ENCODE measurements around the gene LHFPL2.
"Not testable (repeated sequence)": the region's sequence is repeated elsewhere in the genome, so short reads cannot be mapped to it uniquely, and the experiment has no call there.

Gene LHFPL2, protein sequence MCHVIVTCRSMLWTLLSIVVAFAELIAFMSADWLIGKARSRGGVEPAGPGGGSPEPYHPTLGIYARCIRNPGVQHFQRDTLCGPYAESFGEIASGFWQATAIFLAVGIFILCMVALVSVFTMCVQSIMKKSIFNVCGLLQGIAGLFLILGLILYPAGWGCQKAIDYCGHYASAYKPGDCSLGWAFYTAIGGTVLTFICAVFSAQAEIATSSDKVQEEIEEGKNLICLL

DNA sequence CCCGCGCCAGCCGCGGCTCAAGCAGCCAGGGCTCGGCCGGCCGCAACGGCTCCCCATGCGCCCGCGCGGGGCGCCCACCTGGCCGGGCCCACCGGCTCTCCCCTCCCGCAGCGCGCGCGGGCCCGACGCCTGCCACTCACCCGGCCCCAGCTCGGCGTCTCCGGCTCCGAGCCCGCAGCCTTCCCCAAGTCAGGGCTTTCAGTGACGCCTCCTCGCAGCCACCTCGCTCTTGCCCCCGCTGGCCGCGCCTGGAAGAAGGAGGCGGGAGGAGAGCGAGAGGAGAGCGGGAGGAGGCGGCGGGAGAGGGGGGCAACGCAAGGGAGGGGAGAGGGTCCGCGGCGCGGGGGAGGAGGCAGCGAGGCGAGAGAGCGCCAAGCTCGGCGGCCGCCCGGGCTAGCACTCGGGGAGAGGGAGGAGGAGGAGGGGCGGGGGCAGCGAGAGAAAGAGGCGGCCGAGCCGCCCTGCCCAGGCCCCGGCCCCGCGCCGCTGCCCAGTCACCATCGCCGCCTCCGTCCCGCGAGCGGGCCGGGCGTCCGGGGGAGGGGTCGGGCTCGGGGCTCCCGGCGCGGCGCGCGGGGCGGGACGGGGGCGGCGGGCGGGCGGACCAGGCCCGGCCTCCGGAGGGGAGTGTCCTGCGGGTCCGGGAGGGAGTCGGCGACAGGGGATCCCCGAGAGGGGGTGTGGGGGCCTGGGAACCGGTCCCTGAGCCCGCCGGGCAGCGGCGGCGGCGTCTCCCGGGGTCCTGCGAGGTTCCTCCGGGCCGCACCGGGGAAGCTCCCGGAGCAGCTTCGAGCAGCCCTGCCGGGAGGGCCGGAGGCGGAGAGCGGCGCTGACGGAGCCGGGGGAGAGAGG lies at the start of gene LHFPL2:
Gene LHFPL2 (minus strand): TSS at position 414 of the 852 bp plus-strand sequence. CDS start 138,559 bp downstream, outside the sequence.
- DNase-seq = no peak

DNA sequence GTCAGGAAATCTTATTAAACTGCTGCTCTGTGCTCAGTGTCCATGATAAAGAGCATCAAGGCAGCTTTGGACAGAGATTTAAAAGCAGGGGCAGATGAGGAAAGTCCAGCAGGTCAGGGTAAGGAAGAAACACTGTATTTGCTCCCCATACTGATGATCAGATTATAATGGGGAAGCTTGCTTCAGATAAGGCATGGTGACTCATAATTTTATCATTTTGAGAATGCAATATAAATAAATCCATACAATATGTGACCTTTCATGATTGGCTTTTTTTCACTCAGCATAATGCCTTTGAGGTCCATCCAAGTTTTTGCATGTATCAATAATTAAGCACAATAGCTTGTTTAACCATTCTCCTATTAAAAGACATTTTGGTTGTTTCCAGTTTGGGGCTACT lies 48.1 kb upstream of the LHFPL2 start:
- DNase-seq = no peak

DNA sequence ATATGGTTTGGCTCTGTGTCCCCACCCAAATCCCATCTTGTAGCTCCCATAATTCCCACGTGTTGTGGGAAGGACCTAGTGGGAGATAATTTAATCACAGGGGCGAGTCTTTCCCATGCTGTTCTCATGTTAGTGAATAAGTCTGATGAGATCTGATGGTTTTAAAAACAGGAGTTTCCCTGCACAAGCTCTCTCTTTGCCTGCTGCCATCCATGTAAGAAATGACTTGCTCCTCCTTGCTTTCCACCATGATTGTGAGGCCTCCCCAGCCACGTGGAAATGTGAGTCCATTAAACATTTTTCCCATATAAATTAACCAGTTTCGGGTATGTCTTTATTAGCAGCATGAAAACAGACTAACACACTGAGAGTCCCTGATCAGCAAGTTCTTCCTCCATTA lies 47.5 kb upstream of the LHFPL2 start:
- DNase-seq = not testable (repeated sequence)

DNA sequence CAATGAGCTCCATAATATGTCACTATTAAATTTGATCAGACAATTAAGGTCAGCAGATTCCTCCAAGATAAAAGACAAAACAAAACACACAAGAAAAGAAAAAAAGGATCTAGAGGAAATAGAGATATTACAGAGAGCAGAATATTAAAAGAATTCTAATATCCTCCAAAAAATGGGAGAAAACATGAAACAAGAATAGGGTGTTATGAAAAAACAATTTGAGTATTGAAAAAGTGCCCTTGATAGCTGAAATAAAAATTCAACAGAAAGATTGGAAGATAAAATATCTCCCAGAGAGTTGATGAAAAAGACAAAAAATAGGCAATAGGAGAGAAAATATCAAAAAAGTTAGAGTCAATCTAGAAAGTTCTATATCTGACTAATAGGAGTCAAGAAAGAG lies 44.8 kb upstream of the LHFPL2 start:
- no peak for DNase-seq

DNA sequence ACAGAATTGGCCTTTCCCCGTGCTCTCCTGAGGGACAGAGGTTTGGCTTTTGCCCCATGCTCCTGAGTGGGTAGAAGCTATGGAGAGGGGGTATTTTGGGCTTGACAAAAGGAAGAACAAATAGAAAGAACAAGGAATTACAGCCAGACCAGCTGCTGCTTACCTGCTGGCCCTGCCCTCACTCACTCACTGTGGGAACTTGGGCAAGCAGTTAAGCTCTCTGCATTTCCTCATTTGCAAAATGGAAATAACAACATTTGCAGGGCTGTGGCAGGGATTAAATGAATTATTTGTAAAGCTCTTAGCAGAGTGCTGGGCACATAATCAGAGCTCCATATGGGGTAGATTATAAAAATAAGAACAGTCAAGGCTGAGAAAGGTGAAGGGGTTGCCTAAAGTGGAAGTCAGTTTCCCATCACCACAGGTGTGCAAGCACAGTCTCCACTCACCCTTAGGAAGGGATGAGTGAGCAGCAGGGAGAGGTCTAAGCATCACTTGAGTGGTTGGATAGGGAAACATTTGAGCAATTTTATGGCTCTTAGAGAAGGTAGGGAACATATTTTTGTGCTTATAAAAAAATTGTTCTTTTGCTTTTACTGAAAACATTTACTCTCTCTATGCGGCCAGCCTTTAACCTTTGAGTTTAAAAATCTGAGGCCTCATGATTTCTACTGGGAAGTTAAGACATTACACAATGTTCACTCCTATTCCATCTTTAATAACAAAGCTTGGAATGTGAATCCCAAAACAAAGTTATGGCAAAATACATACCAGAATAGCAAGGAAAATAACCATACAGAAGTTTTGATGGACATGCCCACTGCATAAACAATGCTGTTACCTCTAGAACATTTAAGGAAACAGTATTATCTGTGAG lies 42.8 kb upstream of the LHFPL2 start:
- DNase-seq = no peak

DNA sequence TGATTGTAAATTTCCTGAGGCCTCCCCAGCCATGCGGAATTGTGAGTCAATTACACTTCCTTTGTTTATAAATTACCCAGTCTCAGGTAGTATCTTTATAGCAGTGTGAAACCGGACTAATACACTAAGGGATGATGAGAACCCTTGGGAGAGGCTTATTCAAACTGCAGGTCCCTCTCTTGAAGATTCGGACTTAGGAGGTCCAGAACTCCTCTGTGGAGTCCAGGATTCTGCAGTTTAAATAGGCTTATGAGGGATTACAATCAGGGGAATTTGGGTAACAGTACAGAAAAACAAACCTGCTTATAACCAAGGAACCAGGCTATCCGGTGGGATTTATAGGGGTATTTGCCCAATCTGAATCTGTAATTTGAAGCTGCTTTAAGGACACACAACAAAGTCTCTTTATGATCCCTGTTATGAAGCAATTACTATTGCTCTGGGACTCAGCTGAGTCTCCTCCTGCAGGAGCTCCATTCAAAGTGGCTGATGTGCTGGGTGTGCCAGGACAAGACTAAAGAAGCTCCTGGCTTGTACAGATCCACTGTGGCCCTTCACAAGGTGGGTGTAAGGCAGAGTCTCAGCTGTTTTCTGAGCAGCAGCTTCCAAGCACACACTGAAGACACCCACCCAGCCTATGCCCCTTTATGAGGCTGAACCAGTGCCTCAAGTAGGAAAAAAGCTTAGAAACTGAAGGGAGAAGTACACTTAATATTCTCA lies 41.8 kb upstream of the LHFPL2 start:
- DNase-seq = no peak

DNA sequence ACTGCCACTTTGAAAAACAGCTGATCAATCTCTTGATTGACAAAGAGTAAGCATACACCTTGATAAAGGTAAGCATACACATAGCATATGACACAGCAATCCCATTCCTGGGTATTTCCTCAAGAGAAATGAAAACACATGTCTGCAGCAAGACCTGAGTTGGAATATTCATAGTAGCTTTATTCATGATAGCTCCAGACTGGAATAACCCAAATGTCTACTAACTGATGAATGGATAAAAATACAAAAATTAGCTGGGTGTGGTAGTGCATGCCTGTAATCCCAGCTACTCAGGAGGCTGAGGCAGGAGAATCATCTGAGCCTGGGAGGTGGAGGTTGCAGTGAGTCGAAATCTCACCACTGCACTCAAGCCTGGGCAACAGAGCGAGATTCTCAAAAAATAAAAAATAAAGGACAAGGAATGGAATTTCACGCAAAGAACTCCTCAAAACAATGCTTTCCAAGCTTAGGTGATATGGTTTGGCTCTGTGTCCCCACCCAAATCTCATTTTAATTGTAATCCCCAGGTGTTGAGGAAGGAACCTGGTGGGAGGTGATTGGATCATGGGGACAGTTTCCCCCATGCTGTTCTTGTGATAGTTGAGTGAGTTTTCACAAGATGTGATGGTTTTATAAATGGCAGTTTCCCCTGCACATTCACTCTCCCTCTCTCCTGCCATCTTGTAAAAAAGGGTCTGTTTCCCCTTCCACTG lies 41.1 kb upstream of the LHFPL2 start:
- DNase-seq = no peak

DNA sequence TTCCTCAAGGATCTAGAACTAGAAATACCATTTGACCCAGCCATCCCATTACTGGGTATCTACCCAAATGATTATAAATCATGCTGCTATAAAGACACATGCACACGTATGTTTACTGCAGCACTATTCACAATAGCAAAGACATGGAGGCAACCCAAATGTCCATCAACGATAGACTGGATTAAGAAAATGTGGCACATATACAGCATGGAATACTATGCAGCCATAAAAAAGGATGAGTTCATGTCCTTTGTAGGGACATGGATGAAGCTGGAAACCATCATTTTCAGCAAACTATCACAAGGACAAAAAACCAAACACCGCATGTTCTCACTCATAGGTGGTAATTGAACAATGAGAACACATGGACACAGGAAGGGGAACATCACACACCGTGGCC lies 38.9 kb upstream of the LHFPL2 start:
- not testable (repeated sequence) for DNase-seq

DNA sequence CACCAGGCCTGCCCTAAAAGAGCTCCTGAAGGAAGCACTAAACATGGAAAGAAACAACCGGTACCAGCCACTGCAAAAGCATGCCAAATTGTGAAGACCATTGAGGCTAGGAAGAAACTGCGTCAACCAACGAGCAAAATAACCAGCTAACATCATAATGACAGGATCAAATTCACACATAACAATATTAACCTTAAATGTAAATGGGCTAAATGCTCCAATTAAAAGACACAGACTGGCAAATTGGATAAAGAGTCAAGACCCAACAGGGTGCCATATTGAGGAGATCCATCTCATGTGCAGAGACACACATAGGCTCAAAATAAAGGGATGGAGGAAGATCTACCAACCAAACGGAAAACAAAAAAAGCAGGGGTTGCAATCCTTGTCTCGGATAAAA lies 35.3 kb upstream of the LHFPL2 start:
- DNase-seq = not testable (repeated sequence)

DNA sequence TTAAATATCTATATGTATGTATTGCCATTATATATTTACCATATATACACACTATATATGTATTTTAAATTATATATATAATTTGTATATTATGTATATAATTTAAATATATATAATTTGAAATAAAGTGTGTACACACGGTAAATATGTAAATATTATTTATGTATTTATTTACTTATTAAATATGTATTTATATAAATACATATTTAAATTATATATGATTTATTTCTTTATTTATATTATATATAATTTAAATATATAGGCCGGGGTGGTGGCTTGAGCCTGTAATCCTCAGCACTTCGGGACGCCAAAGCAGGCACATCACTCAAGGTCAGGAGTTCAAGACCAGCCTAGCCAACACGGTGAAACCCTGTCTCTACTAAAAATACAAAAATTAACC lies 31.3 kb upstream of the LHFPL2 start:
- DNase-seq = no peak

DNA sequence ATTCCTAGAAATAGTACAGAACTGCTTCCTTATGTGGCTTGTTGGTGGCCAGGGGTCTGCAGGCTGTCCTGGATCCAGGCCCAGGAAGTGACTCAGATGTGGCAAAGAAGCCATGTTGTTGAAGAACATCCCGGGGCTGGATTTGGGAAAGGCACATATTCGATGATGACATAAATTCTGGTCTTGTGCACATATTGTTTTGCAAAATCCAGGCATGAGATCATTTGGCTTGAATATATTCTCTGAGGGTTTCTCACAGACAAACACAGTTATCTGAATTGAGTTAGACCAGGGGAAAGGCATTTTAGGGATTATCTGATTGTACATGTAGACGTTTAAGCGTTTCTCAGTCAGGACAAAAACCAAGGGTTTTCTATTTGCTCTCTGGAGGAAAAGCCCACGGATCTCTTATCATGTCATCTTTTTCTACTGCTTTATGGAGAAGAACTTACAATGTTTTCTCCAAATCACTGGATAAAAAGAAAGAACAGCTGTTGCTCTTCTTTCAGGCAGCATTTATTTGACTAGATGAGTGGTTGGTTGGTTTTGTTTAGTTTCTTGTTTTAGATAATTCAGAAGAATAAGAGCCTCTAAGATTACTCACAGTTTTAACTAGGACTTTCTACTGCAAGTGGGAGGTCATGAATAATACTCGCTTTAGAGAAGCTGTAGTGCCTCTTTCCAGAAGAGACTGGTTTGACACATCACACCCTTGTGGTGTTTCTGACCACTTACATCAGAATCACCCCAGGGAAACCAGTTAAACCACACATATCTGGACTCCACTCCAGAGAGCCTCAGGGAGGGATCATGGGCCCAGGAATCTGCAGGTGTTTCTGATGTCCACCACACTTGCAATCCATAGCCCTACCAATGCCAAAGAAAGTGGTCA lies 29.5 kb upstream of the LHFPL2 start:
- DNase-seq = no peak

DNA sequence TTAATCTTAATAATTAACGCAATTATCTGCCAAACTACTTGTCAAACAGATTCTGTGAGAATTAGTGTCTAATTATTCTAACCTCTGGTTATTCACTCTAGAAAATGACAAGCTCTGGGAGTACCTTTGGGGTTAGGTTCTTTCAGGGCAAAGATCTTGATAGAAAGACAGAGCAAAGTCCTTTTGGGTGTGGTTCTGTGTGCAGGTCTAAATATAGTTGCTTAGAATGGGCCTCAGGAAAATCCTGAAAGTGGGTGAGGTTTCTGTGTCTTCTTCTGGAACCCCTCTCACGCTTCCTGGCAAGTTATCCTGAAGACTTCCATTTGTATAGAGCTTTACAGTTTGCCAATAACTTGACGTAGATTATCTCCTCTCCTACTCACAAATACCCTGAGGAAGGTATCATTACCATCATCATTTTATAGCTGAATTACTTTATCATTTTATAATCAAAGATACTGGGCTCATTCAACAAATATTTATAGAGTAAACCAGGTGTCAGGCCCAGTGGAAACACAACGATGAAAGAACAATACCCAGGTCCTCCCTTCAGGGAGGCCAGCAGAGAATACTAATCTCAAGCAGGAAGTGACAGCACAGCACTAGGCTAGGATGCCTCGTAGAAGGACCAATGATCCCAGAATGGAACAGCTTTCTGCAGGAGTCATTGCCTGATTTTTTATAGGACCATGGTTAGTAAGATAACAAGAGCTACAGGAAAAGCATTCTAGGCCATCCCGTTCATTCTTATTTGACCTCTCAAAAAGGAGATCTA lies 27.6 kb upstream of the LHFPL2 start:
- DNase-seq = no peak

DNA sequence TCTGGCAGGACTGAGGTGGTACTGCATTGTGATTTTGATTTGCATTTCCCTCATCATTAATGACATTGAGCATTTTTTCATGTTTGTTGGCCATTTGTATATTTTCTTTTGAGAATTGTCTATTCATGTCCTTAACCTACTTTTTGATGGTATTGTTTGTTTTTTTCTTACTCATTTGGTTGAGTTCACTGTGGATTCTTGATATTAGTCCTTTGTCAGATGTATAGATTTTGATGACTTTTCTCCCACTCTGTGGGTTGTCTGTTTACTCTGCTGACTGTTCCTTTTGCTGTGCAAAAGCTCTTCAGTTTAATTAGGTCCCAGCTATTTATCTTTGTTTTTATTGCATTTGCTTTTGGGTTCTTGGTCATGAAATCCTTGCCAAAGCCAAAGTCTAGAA lies 25.3 kb upstream of the LHFPL2 start:
- not testable (repeated sequence) for DNase-seq

DNA sequence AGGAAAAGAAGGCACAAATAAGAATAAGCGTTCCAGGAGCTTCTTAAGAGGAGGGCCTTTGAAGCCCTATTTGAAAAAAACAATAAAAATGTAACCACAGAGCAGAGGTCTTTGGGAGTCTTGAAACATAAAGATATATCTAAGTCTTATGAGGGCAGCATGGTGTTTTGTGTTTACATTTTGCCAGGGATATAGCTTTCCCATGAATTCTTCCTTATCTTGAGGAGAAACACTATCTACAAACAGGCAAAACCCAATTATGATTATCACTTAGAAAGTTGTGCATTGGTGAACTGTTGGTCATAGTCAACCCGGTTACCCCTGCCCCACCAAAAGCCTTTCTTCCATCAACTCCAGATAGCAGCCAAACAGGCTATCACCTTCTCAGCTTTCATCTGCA lies 23.6 kb upstream of the LHFPL2 start:
- DNase-seq = no peak

DNA sequence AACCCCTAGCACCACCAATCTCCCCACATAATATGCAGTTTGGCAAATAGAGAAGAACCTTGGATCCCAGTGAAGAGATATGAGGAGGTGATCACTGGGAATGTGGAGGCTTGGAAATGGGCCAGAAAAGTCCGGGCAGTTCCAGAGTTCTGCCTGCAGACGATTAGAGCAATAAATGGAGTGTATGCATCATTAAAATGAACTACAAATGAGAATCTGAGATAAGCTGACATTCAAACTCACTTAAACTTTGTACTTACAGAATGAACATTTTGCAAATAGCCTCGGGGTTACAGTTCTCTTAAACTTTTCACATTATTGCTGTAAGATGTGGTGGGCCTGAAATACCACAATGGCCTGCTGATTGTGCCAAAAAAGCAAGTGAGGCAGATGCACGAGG lies 23.0 kb upstream of the LHFPL2 start:
- DNase-seq = no peak

DNA sequence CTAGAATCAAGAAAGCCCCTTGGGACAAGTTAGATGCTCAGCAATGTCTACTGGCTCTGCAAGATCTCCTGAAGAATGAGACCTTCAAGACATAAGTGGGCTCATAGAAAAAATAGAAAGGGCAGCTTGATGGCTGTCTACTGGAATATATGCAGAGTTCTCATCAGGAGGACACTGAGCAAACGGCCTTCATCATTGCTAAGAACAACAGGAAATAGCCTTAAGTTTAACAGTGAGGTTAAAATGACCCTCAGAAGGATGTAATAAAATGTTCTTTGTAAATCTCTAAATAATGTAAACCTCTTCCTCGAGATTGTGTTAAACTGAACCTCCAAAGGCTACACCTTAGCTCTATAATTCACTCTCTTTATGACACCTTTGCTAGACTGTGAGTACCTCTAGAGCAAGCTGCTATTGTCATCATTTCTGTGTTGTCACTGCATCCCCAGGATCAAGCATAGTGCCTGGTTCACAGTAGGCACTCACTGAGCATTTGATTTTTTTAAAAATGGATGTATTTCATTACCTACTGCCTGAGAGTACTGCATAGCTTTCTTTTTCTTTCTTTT lies 22.2 kb upstream of the LHFPL2 start:
- DNase-seq = no peak

DNA sequence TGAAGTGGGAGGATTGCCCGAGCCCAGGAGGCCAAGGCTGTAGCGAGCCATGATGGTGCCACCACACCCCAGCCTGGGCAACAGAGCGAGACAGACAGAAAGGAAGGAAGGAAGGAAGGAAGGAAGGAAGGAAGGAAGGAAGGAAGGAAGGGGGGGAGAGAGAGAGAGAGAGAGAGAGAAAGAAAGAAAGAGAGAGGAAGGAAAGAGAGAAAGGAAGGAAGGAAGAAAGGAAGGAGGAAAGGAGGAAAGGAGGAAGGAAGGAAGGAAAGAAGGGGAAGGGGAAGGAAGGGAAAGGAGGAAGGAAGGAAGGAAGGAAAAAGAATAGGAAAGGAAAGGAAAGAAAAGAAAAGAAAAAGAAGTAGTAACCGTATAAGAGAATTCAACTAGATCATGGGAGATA lies 20.8 kb upstream of the LHFPL2 start:
- no peak for DNase-seq

DNA sequence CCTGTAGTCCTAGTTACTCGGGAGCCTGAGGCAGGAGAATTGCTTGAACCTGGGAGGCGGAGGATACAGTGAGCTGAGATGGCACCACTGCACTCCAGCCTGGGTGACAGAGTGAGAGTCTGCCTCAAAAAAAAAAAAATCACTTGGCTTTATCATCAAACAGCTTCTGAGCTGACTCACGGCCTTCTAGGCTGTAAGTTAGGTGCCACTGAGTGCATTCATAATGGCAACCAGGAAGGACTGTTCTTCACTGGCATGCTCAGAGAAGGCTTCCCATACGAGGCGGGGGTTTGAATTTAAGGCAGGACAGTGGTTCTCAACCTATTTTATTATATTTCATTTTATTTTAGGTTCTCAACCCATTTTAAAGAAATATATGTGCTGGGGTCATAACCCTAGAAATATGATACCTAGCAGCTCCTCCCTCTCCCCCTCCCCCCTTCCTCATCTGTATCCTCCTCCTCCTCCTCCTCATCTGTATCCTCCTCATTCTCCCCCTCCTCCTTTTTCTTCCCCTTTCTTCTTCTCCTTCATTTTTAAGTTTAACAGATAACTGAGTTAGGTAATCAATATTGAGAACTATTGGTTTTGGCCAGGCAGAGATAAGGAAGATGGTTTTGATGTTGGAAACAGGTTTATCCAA lies 19.0 kb upstream of the LHFPL2 start:
- no peak for DNase-seq

DNA sequence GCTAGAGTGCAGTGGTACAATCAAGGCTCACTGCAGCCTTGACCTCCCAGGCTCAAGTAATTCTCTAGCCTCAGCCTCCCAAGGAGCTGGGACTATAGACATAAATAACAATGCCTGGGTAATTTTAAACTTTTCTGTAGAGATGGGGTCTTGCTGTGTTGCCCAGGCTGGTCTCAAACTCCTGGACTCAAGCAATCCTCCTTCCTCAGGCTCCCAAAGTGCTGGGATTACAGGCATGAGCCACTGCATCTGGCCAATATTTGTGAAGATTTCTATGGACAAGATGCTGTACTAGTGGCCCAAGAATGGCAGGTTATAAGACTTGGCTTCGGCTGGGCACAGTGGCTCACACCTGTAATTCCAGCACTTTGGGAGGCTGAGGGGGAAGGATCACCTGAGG lies 18.4 kb upstream of the LHFPL2 start:
- DNase-seq = not testable (repeated sequence)
